Keratinocyte (primary cell): ENCODE results near the gene ITGBL1. TPM values are rescaled to one million over a fixed set of nuclear protein-coding genes. Genes with fewer than 3 reads are reported as not detected.

Source experiments
- DNase-seq: peaks from one replicate; pipeline ENCODE4 v3.0.0-alpha.2; 2011; ENCODE audit warnings: low read depth, missing footprints, low spot score
- FAIRE-seq: peaks from 2 replicates; lab custom pipeline; 2011; peaks lifted over from hg19 to GRCh38; lab: Jason Lieb, UNC
- H2AFZ ChIP-seq: 2 replicates; pipeline ENCODE4 v1.6.0; 2012; ENCODE audit warnings: low read length, control low read depth, inconsistent platforms; ENCODE audit not compliant: control insufficient read depth
- H3K27ac ChIP-seq: 2 replicates; pipeline ENCODE4 v1.5.1; 2011; ENCODE audit warnings: low read length; ENCODE audit not compliant: control insufficient read depth, insufficient read depth
- H3K27me3 ChIP-seq: 3 replicates; pipeline ENCODE4 v1.6.0; 2011; ENCODE audit warnings: low read length; ENCODE audit not compliant: control insufficient read depth, insufficient read depth; ENCODE audit errors: extremely low read depth
- H3K36me3 ChIP-seq, 2 experiments: 2 replicates in 1 of 2; 3 replicates in 1 of 2; pipeline ENCODE4 v1.5.1; 2011; ENCODE audit warnings: low read length in 2 of 2, mild to moderate bottlenecking in 1 of 2; ENCODE audit not compliant: control insufficient read depth in 2 of 2, insufficient read depth in 2 of 2; ENCODE audit errors: extremely low read depth in 1 of 2
- H3K4me1 ChIP-seq: 3 replicates; pipeline ENCODE4 v1.5.1; 2011; ENCODE audit warnings: low read length; ENCODE audit not compliant: control insufficient read depth, insufficient read depth; ENCODE audit errors: extremely low read depth
- H3K4me2 ChIP-seq: 3 replicates; pipeline ENCODE4 v1.6.0; 2011; ENCODE audit warnings: low read depth, low read length; ENCODE audit not compliant: control insufficient read depth, insufficient read depth; ENCODE audit errors: extremely low read depth
- H3K4me3 ChIP-seq, 3 experiments: fragments of 200-600 bp in 1 of 3; sonication (generic) in 1 of 3; 2 replicates in 2 of 3; 3 replicates in 1 of 3; pipeline ENCODE4 v1.5.1; 2011 to 2016; ENCODE audit warnings: low read length in 3 of 3, mild to moderate bottlenecking in 3 of 3, control low read depth in 2 of 3, inconsistent platforms in 1 of 3, low read depth in 1 of 3, mixed read lengths in 1 of 3, mixed run types in 1 of 3, moderate library complexity in 1 of 3; ENCODE audit not compliant: control insufficient read depth in 2 of 3, insufficient read depth in 2 of 3; ENCODE audit errors: extremely low read depth in 1 of 3
- H3K79me2 ChIP-seq: 2 replicates; pipeline ENCODE4 v1.6.0; 2012; ENCODE audit warnings: low read length; ENCODE audit not compliant: control insufficient read depth, insufficient read depth
- H3K9ac ChIP-seq: 3 replicates; pipeline ENCODE4 v1.6.0; 2011; ENCODE audit warnings: low read length; ENCODE audit not compliant: control insufficient read depth, insufficient read depth; ENCODE audit errors: extremely low read depth
- H3K9me1 ChIP-seq: 3 replicates; pipeline ENCODE4 v1.6.0; 2011; ENCODE audit warnings: low read length; ENCODE audit not compliant: control insufficient read depth, insufficient read depth; ENCODE audit errors: extremely low read depth
- H3K9me3 ChIP-seq: 2 replicates; pipeline ENCODE4 v1.5.1; 2012; ENCODE audit warnings: low read depth, low read length; ENCODE audit not compliant: control insufficient read depth
- H4K20me1 ChIP-seq: 3 replicates; pipeline ENCODE4 v1.6.0; 2011; ENCODE audit warnings: low read length; ENCODE audit not compliant: control insufficient read depth, insufficient read depth; ENCODE audit errors: extremely low read depth
- EZH2 ChIP-seq: IDR thresholded peaks from one replicate; pipeline ENCODE4 v1.6.1; 2012; ENCODE audit warnings: inconsistent platforms, mild to moderate bottlenecking, low read length, moderate library complexity
- dilution Hi-C: fragments of 300-500 bp; cut with MboI; formaldehyde crosslinking; loops from one replicate; pipeline ENCODE4 v1.7.0; 2020; ENCODE audit warnings: low sequenced_read_pairs; ENCODE audit not compliant: extremely low pct_ligation_motif_present
- polyA minus RNA-seq, 3 experiments: library from RNA; depleted of rRNA, polyadenylated mRNA; stranded (reverse); fragments of >200 nt; gene quantifications; 1 replicate in 1 of 3; 2 replicates in 1 of 3; 3 replicates in 1 of 3; pipeline ENCODE4 v1.2.3, GENCODE V29; 2011
- polyA plus RNA-seq, 5 experiments: library from polyadenylated mRNA; depleted of rRNA in 3 of 5; stranded (reverse) in 3 of 5; stranded (forward) in 1 of 5; unstranded in 1 of 5; fragments of >200 nt; gene quantifications; 1 replicate in 1 of 5; 2 replicates in 3 of 5; 3 replicates in 1 of 5; pipeline versions ENCODE4 v1.2.1 to v1.2.3, GENCODE V29; 2011 to 2012; ENCODE audit warnings: missing spikeins in 2 of 5, low read depth in 1 of 5, low replicate concordance in 1 of 5
- TF ChIP-seq, protein P1 (sequence below), 3 experiments: IDR thresholded peaks in 1 of 3; conservative IDR thresholded peaks in 1 of 3; optimal IDR thresholded peaks in 1 of 3; 2 replicates in 2 of 3; 3 replicates in 1 of 3; pipeline versions ENCODE3 to v1.5.1; 2011; ENCODE audit warnings: low read length in 3 of 3, mild to moderate bottlenecking in 3 of 3, moderate library complexity in 2 of 3, control low read depth in 1 of 3, inconsistent platforms in 1 of 3; ENCODE audit not compliant: insufficient read depth in 2 of 3; ENCODE audit errors: extremely low read depth in 1 of 3

Gene ITGBL1, protein sequence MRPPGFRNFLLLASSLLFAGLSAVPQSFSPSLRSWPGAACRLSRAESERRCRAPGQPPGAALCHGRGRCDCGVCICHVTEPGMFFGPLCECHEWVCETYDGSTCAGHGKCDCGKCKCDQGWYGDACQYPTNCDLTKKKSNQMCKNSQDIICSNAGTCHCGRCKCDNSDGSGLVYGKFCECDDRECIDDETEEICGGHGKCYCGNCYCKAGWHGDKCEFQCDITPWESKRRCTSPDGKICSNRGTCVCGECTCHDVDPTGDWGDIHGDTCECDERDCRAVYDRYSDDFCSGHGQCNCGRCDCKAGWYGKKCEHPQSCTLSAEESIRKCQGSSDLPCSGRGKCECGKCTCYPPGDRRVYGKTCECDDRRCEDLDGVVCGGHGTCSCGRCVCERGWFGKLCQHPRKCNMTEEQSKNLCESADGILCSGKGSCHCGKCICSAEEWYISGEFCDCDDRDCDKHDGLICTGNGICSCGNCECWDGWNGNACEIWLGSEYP
- polyA plus RNA-seq (0.33 to 3.1 TPM (median 2.1 TPM) in 3 replicates), polyA minus RNA-seq (0.53 to 2.2 TPM (median 0.92 TPM) in 3 replicates)
- polyA plus RNA-seq (2011; ENCODE audit: low read depth) = 0.56 TPM
- polyA plus RNA-seq (2011; cell fraction: cytosol; rRNA removed) = 0.66 and 0.83 TPM in 2 replicates
- 0.89 and 1.7 TPM in 2 replicates for polyA plus RNA-seq (2011; cell fraction: nucleus; rRNA removed)
- polyA plus RNA-seq (2012; ENCODE audit: low replicate concordance) = 0.20 and 2.8 TPM in 2 replicates
- polyA minus RNA-seq (2011; cell fraction: cytosol; rRNA and poly(A)+ RNA removed) = not detected
- 2.2 and 2.7 TPM in 2 replicates for polyA minus RNA-seq (2011; cell fraction: nucleus; rRNA and poly(A)+ RNA removed)

DNA sequence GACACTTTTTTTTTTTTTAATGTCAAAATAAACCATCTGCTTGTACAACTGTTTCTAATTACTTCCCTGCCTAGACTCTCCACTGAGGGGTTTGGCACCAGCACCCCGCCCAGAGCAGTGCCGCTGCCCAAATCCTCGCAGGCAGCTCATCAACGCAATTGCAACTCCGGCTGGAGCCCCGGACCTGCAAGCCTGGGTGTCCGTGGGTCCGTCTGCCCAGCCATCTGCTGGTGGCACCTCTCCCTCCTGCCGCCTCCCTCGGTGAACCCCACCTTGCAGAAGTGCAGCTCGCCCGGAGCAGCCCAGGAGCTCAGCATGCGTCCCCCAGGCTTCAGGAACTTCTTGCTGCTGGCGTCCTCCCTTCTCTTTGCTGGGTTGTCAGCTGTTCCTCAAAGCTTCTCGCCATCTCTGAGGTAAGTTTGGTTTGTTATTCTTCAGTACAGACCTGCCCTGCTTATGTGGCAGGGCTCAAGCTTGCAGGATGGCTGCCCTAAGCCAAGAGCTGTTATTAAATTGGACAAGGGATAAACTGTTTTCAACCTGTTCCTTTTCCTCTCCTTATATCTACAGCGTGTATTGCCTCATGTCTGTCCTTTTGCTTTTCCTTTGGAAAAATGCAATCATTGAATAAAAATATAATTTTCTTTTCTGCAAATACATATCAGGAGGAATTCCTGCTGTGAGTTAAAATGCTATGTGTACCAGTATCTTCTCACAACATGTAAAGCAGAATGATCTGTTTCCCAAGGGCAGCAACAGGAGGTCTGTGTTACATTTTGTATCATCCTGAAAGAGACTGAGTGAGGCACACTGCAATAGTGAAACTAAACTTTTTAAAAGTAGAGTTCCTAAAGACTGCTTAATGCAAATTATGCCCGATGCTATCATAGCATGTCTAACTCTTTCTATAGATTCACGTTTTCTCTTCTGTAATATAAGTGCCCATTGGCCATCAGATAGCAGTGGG lies at the start of gene ITGBL1:
Gene ITGBL1 (plus strand): TSS at position 157 of the 967 bp plus-strand sequence. CDS start 159 bp downstream, at position 316.
- H3K79me2 ChIP-seq = no peaks in the 10 kb centered on the region
- TF ChIP-seq, protein P1, sequence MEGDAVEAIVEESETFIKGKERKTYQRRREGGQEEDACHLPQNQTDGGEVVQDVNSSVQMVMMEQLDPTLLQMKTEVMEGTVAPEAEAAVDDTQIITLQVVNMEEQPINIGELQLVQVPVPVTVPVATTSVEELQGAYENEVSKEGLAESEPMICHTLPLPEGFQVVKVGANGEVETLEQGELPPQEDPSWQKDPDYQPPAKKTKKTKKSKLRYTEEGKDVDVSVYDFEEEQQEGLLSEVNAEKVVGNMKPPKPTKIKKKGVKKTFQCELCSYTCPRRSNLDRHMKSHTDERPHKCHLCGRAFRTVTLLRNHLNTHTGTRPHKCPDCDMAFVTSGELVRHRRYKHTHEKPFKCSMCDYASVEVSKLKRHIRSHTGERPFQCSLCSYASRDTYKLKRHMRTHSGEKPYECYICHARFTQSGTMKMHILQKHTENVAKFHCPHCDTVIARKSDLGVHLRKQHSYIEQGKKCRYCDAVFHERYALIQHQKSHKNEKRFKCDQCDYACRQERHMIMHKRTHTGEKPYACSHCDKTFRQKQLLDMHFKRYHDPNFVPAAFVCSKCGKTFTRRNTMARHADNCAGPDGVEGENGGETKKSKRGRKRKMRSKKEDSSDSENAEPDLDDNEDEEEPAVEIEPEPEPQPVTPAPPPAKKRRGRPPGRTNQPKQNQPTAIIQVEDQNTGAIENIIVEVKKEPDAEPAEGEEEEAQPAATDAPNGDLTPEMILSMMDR (optimal IDR thresholded peaks at IDR 0.05 in 1 of 3, IDR thresholded peaks at IDR 0.05 in 1 of 3, conservative IDR thresholded peaks at IDR 0.05 in 1 of 3; ENCODE audit: extremely low read depth in 1 of 3, insufficient read depth in 2 of 3, low read length in 3 of 3) = no peak
- TF ChIP-seq EZH2 = no peak
- H3K27ac ChIP-seq = peak within 1 kb of the TSS; percentile 79
- FAIRE-seq (peak; percentile 26), DNase-seq (no peak)
- H3K27me3 ChIP-seq = no peaks in the 10 kb centered on the region
- peak within 1 kb of the TSS; percentile 77 for H3K9ac ChIP-seq
- H3K36me3 ChIP-seq = no peaks in the 10 kb centered on the region
- H2AFZ ChIP-seq = peak within 1 kb of the TSS; percentile 92
- peaks cover 57% of the 10 kb centered on the region for H3K4me1 ChIP-seq
- peak within 1 kb of the TSS; percentile 33 to 76 (median 72) for H3K4me3 ChIP-seq
- peak within 1 kb of the TSS; percentile 89 for H3K4me2 ChIP-seq
- dilution Hi-C loops = no loop called here
- H3K9me3 ChIP-seq = no peaks in the 10 kb centered on the region
- H3K9me1 ChIP-seq = no peaks in the 10 kb centered on the region
- no peaks in the 10 kb centered on the region for H4K20me1 ChIP-seq

DNA sequence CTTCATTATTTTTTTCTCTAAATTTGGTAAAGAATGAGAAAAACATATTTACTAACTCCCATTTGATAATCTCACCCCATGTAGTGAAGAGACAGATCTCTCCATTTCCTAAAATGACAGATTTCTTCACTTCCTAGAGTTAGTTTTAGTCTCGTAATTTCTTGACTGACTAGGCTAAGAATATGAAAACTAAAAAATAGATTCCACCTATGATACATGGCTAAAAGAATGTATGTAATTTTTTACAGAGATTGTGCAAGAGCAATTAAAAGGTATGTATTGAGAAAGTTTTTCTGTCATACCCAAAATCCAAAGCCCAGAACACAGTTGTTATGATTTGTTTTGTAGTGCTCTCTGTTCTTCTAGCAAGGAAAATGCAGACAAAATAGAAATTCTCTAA lies 45.7 kb upstream of the ITGBL1 start:
- H3K4me1 ChIP-seq = no peaks in the 10 kb centered on the region
- no peak overlapping the region for H3K4me3 ChIP-seq
- H3K79me2 ChIP-seq = no peaks in the 10 kb centered on the region
- dilution Hi-C loops = no loop called here
- no peaks in the 10 kb centered on the region for H3K9me3 ChIP-seq
- FAIRE-seq = no peak
- no peak overlapping the region for H3K9ac ChIP-seq
- H4K20me1 ChIP-seq = no peaks in the 10 kb centered on the region
- H3K27me3 ChIP-seq = no peaks in the 10 kb centered on the region
- TF ChIP-seq, protein P1 (optimal IDR thresholded peaks at IDR 0.05 in 1 of 3, IDR thresholded peaks at IDR 0.05 in 1 of 3, conservative IDR thresholded peaks at IDR 0.05 in 1 of 3; ENCODE audit: extremely low read depth in 1 of 3, insufficient read depth in 2 of 3, low read length in 3 of 3) = no peak
- no peak for TF ChIP-seq EZH2
- H3K27ac ChIP-seq = no peak overlapping the region
- no peaks in the 10 kb centered on the region for H3K9me1 ChIP-seq
- no peaks in the 10 kb centered on the region for H3K36me3 ChIP-seq
- DNase-seq = no peak
- H2AFZ ChIP-seq = no peak overlapping the region
- no peak overlapping the region for H3K4me2 ChIP-seq
